Hematopoietic multipotent progenitor cell treated with erythropoietin and hydrocortisone succinate and interleukin-3 and kit ligand, for 6 days (in vitro differentiated cells): ENCODE data around the gene RCAN3.

Experiments
- DNase-seq: peaks from one replicate; pipeline ENCODE4 v3.0.0-alpha.2; 2015

RCAN3 gene

DNA sequence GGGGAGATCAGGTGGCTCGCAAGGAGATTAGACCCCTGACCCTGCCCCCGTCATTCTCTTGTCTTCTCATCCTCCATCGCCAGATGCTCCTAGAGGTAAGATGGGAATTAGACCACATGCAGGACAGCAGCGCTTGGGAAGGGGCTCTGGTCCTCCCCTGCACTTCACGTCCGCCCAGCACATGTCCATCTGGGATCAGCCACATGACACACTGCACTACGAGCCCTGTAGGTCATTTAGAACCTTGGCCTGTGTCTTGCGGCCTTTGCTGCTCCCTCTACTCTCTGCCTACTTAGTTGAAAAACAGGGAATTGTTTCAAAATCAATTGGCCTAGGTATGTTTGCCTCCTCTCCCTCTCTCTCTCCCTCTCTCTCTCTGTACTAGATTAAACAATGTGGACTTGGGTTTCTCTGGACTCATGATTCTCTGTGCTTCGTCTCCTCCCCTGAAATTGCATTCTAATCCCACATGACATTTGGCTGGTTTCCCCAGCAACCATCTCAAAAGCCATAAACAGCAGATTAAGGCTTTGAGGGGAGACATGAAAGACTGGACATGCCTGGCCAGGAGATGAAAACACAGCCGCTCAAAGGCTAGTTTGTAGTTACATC is 49.4 kb downstream of the RCAN3 start:
- DNase-seq, result no peak

- no peak for DNase-seq
These were observed 51.3 kb downstream of the RCAN3 start for GRCh38 chr1:24553931-24554330.

- no peak for DNase-seq
These were observed 52.1 kb downstream of the RCAN3 start for GRCh38 chr1:24554714-24555113.

- no peak for DNase-seq
These were observed 53.2 kb downstream of the RCAN3 start, which contains the start of gene NCMAP for GRCh38 chr1:24555591-24556413. TSS of gene NCMAP (plus strand) at chr1:24556087. CDS start at chr1:24595431, 39,344 bp downstream.

GRCh38 chr1:24556414-24556795 is 53.8 kb downstream of the RCAN3 start:
- no peak for DNase-seq

GRCh38 chr1:24557220-24557619 is 54.6 kb downstream of the RCAN3 start:
- DNase-seq, result no peak

- no peak for DNase-seq
These were observed 55.1 kb downstream of the RCAN3 start for GRCh38 chr1:24557711-24558131.

DNA sequence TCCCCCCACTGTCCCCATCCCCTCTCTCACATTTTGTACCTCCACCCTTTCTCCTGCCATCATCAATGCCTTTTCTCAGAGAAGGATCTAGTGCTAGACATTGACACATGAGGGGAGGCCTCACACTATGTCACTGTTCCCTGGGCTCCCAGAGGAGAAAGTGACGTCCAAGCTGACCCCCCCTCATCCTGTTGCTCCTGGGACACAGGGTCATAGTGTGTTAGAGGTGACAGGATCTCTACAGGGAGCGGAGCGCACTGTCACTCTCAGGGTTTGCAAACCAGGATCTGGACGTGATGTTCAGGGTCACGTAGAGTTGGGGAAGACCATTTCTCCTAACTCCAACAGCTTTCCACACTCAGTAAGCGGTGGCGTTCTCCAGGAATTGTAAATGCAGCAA is 55.8 kb downstream of the RCAN3 start:
- DNase-seq, result no peak

- no peak for DNase-seq
These were observed 56.5 kb downstream of the RCAN3 start for GRCh38 chr1:24558902-24559791.

- no peak for DNase-seq
These were observed 57.7 kb downstream of the RCAN3 start for GRCh38 chr1:24560361-24560760.

DNA sequence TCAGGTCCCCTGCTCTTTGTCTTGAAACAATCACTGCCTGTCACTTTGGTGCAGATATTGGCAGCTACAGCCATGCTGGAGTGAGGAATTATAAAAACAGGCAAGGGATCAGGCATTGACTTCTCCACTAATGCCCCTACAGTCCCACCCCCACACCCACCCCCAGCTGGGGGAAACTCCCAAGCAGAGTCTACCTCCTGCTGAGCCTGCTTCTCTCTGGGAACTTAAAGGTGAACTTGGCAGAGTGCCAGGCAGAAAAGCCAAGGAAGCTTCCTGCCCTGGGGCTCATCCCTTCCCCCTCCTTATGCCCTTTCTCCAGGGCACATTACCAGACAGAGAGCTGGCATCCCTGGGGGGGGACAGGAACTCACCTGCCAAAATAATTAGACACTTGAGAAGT is 60.0 kb downstream of the RCAN3 start:
- DNase-seq, result no peak

DNA sequence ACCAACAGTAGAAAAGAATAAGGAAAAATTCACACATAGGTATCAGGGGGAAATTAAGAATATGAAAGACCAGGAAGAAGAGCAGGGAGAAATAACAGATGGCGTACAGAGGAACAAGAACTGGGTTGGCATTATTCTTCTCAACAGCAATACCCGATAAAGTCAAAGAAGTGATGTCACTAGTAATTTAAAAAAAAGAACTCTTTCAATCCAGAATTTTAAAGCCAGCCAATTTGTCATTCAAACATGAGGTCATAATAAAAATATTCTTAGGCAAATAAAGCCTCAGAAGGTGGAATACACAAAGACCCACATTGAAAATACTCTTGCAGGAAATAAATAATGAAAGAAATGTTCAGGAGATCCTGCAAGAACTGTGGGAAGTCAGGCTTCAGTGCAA is 62.1 kb downstream of the RCAN3 start:
- DNase-seq, result no peak

DNA sequence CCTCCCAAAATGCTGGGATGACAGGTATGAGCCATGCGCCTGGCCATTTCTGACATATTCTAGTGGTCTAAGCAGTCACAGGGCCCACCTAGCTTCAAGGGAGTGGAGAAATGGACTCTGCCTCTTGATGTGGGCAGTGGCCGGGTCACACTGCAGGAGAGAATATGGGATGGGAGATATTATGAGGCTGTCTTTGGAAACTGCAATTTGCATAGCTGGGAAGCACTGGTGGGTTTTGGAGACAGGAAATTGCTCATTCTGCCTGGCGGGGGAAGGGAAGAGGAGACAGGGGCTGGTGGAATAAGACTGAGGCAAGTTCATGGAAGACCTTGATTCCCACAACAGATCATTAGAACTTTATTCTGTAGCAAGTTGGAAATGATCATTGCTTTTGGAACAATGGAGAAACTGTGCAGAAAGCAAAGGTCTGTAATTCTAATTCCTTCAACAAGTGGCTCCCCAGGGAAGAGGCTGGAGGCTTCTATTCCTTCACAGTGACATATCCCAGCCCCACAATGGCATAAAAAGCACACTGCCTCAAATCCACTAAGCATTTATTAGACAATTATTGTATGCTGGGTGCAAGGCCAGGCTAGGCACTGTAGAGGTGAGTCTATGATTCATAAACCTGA is 63.7 kb downstream of the RCAN3 start:
- DNase-seq, result no peak

GRCh38 chr1:24567792-24568388 is 65.3 kb downstream of the RCAN3 start:
- no peak for DNase-seq

DNA sequence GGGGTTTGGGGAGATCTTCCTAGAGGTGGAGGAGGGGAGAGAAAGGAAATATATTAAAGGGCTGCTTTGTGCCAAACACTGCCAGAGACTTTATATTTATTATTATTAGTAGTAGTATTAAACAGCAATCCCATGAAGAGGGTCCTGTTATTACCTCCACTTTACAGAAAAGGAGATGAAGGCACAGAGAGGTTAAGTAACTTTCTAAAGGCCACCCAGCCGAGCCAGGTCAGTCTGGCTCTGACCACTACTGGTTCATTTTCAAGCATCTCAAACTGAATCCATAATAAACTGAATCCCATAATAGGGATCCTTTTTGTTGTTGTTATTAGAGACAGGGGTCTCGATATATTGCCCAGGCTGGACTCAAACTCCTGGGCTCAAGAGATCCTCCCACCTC is 65.8 kb downstream of the RCAN3 start:
- no peak for DNase-seq

DNA sequence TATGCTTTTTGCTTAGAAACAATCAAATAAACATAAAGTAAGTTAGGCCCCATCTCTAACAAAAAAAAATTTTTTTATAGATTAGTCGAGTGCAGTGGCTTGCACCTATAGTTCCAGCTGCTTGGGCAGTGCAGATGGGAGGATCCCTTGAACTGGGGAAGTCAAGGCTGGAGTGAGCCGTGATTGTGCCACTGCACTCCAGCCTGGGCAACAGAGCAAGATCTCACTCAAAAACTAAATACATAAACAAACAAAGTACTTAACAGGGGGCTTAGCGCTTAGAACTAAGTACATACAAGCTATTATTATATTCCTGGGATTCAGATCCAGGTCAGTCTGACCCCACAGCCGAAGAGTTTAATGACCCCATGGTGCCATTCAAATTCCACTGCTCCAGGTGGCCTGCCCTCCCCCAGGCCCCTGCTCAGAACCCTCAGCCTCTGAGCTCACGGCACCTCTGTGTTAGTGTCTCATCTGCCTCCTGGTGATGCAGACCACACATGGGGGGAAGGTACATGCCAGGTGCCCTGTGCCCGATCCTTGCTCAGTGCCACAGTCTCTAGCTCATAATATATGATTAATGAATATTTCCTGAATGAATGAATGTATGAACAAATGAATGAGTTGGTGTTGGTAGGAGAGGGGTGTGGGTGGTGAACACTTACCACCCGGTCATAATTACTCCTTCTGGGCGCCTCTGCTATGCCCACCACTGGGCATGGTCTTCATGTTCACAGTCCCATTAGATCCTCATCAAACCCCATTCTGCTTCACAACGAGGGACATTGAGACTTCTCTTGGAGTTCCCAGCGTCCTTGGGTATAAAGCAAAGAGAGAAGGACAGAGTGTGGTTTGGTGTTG is 67.9 kb downstream of the RCAN3 start:
- no peak for DNase-seq

DNA sequence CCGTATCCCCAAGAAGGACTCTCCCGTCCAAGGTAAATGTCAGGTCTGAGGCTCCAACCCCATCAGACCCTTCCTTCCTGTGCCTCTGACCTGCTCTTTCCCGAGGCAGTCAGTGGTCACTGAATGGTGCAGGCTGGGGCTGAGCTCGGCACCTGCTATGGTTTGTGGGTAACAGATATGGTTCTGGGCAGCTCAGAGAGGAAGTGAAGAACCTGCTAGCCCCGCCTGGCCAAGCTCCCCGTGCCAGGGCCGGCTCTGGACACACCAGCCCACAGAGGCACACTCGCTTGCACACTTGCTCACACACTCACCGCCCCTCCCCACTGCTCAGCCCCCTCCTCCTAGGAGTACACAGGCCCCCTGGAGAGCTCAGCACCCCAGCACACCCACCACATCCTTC is 69.7 kb downstream of the RCAN3 start:
- DNase-seq, result peak; percentile 19

- no peak for DNase-seq
These were observed 73.4 kb downstream of the RCAN3 start for GRCh38 chr1:24575905-24576587.

DNA sequence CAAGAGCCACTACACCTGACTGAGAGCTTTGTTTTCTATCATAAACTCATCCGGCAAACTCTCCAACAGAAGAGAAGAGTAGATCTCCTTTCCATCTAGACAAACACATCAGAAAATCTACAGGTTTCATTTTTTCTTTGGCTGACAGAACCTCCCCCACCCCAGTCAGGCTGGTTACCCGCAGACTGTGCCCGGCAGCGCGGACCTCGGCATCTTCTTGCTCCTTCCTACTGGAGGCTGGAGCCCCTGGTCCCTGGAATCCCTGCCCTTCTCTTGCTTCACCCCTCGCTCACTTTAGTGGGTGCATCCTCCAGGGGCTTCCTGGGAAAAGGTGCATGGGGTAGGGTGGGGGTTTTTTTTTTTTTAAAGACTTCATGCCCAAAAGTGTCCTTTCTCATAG is 76.2 kb downstream of the RCAN3 start:
- DNase-seq, result no peak

GRCh38 chr1:24580756-24581155 is 78.1 kb downstream of the RCAN3 start:
- no peak for DNase-seq

- DNase-seq, result peak; percentile 9
These were observed 81.6 kb downstream of the RCAN3 start for GRCh38 chr1:24584171-24584647.
